ENCODE measurements around the gene PDGFRB.
"Not testable (repeated sequence)": the region's sequence is repeated elsewhere in the genome, so short reads cannot be mapped to it uniquely, and the experiment has no call there.

Gene PDGFRB

GRCh38 chr5:150092159-150092787 is 63.4 kb downstream of the PDGFRB start:
- in situ Hi-C loops (cut with HindIII; ENCODE audit: low sequenced_read_pairs): no loop called here

DNA sequence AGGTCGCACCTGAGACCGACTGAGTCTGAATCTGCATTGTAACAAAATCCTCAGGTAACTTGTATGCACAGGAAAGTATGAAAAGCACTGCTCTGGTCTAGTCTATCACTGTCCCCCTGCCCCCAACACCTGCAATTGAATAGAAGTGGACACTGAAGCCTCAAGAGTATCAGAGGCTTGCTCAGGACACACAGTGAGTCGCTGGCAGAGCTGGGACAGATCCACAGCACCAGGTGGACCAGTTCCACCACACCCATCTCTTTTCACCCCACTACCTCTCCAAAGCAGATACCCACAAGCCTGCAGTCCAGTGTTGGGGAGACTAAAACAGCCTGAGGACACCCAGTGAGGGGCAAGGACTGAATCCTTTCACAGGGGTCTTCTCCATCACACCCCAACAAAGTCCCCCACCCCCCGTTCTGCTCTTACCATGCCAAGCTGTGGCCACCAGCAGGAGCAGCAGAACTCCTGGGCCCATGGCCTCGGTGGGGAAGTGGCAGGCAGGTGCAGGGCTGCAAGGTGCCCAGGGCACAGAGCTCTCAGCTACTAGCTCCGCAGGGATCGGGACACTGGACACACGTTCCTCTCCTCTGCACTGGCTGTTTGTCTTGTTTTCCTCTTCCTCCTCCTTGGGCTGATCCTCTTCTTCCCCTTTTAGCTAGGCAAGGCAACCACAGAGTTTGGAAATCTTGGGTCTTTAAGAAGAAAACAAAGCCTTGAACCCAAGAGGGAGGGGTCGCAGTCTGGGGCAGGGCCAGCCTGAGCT is 69.5 kb downstream of the PDGFRB start, which contains the start of gene CSF1R:
Gene CSF1R, minus strand, starts transcription at position 605 of the 766 bp plus-strand sequence. Its CDS starts 127 bp downstream, at position 478.
- in situ Hi-C loops (cut with HindIII; ENCODE audit: low sequenced_read_pairs): no loop called here

GRCh38 chr5:150085191-150085912 is 70.3 kb downstream of the PDGFRB start:
- in situ Hi-C loops (cut with HindIII; ENCODE audit: low sequenced_read_pairs): no loop called here

- in situ Hi-C loops (cut with HindIII; ENCODE audit: low sequenced_read_pairs): not testable (repeated sequence)
Measured at GRCh38 chr5:150084754-150085153, 70.9 kb downstream of the PDGFRB start.

DNA sequence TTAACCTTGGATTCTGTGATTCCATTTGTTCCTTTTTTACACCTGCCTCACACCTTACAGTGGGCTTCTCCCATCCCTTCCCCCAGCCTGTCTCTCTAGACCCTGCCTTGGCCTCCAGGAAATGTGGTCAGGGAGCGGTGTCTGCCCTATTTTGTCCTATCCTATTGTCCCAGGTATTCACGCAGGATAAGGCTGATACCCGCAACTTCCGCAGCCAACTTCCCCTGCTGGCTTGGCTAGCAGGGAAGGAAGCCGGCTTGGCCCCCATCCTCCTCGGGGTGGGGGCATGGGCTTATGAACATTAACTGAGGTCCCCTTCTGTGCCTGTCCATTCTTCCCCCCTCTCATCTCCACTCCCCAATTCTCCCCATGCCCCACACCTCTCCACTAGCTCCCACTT is 72.8 kb downstream of the PDGFRB start:
- in situ Hi-C loops (cut with HindIII; ENCODE audit: low sequenced_read_pairs): no loop called here

DNA sequence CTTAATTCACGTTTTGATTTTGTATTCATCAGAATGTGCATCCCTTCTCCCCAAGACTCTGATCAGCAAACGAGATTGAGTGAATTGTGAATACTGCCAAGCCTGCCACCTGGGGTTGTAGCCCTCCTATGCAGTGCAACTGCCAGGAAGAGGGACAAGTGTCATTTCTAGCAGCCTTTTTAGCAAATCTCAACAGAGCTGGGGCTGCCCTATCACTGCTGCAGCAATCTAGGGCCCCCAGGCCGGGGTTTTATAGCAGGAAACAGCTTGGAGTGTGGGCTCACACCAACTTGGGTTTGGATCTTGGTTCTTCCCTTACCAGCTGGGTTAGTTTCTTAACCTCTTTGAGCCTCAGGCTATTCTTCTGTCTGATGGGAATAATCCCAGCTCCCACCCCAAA is 73.3 kb downstream of the PDGFRB start:
- in situ Hi-C loops (cut with HindIII; ENCODE audit: low sequenced_read_pairs): no loop called here

GRCh38 chr5:150081541-150082283 is 73.9 kb downstream of the PDGFRB start:
- in situ Hi-C loops (cut with HindIII; ENCODE audit: low sequenced_read_pairs): no loop called here

- in situ Hi-C loops (cut with HindIII; ENCODE audit: low sequenced_read_pairs): no loop called here
Measured at GRCh38 chr5:150080696-150081435, 74.8 kb downstream of the PDGFRB start.

DNA sequence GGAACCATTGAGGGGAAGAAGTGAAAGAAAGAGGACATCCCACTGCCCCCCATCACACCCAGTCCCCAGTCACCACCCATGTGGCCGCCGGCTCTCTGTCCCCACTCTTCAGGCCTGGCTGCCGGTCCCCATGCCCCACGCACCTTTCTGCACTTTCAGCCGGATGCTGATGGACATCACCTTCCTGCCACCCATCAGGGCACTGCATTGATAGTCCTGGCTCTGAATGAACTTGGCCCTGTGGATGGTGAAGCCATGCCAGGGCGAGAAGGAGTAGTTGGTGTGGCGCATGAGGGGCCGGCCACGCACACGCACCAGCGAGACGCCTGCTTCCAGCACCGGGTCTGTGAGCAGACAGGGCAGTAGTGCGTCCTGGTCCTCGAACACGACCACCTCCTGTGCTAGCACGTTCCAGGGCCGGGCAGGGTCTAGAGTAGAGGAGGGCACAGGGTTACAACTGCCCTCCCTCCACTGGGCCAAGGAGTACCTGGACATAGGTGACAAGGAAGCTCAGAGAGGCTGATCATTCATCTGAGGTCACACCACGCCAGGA is 75.7 kb downstream of the PDGFRB start:
- in situ Hi-C loops (cut with HindIII; ENCODE audit: low sequenced_read_pairs): no loop called here

DNA sequence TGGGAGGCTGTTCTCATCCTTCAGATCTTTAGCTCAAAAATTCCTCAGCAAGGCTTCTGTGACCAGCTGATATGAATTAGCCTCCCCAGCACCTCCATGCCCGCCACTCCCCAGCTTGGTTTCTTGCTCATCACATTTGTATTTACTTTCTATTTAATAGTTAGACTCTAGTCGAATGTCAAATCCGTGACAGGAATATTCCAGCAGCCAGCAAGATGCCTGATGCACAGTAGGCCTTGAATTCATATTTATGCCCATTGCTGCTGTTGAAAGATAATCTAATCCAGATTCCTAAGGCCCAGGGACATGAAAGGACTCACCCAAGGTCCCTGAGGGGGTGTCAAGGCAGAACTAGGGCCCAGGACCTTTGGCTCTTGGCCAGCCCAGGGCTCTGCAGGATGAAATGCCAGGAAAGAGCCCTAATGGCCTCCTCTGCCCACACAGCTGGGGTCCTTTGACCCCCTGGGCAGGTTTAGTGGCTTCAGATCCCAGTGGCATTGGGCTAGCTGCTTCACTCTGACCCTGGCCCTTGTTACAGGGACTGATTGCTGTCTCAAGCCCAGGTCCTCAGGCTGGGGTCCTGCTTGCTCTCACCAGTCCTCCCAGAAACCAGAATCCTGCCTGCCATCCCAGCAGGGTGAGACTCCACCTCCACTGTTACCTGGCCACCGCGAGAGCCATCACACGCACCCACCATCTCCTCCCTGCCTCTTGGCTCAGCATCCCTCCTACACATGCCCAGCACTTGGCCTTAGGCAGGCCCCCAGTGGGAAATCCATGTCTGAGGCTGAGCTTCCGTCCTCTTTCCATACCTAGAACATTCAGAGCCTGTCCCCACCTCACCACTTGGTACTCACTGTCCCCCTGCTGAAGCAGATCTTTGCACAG is 76.6 kb downstream of the PDGFRB start:
- in situ Hi-C loops (cut with HindIII; ENCODE audit: low sequenced_read_pairs): no loop called here

- in situ Hi-C loops (cut with HindIII; ENCODE audit: low sequenced_read_pairs): no loop called here
Measured at GRCh38 chr5:150077996-150078801, 77.4 kb downstream of the PDGFRB start.

- in situ Hi-C loops (cut with HindIII; ENCODE audit: low sequenced_read_pairs): no loop called here
Measured at GRCh38 chr5:150077060-150077459, 78.6 kb downstream of the PDGFRB start.

DNA sequence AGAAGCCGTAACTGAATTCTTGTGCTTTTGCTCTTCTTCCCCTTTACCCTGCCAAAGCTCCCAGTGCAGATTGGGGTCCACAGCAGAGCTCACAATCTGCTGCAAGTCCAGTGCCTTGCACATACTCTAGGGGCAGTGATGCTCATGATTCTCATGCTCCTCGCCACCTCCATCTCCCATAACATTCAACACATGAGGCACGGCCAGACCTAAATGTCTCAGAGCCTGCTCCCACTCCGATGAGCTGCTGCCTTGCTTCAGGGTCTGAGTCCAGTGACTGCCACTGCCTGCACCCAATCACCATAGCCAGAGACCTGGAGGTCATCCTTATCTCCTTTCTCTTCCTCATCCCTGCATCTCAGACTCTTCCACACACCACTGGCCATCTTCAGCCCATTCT is 79.8 kb downstream of the PDGFRB start:
- in situ Hi-C loops (cut with HindIII; ENCODE audit: low sequenced_read_pairs): no loop called here

DNA sequence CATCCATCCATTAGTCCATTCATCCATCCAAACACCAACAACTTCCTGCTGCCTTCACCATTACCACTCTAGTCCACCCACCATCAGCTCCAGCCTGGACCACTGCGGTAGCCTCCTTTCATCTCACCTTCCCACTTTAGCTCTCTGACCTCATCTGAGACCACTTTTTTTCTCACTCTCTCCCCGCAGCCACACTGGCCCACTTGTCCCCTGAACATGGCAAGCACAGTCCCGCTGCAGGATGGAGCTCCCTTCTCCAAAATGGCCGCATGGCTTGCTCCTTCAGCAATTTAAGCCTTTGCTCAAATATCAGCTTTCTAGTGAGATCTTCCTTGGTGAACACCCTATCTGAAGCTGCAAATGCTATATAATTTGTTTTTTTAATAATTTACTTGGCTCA is 80.4 kb downstream of the PDGFRB start:
- in situ Hi-C loops (cut with HindIII; ENCODE audit: low sequenced_read_pairs): no loop called here

DNA sequence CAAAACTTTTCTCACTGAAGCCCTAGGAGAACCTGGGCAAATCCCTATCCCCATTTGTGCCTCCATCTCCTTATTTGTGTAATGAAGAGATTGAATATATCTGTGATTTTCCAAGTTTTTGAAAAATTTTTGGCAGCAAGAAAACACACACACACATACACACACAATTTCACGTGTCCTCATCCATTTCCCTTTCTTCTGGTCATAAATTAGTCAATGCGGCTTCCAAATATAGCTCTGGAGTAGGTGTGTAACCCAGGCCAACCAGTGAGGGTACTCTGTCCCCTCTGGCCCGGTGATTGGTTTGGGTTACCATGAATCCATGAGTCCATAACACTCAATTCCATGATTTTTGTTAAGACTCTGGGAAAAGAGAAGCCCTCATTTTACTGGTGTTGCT is 82.0 kb downstream of the PDGFRB start:
- in situ Hi-C loops (cut with HindIII; ENCODE audit: low sequenced_read_pairs): no loop called here

DNA sequence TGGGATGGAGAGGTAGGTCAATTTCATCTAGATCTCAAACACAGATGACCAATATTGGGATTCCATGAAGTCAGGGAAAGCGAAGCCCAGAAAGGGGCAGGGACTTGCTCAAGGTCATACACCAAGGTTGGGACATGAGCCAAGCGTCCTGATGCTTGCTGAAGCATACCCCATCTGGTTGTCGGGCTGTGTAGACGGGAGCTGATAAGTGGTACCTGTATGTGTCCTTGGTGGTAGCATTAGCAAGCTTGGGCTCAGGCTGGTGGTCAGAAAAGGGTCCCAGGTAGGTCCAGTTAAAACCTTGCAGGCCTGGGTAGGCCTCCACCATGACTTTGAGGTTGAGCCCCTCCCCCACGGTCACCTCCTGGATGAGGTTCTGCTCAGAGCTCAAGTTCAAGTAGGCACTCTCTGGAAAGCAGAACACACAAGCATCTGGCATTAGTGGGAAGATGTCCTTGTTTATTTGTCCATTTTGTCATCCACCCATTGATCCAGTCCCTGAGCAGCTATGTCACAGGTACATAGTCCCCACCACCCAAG is 82.5 kb downstream of the PDGFRB start:
- in situ Hi-C loops (cut with HindIII; ENCODE audit: low sequenced_read_pairs): no loop called here

- in situ Hi-C loops (cut with HindIII; ENCODE audit: low sequenced_read_pairs): no loop called here
Measured at GRCh38 chr5:150070821-150071220, 84.8 kb downstream of the PDGFRB start.
